ENCODE measurements around the gene SLC24A3. TPM values are rescaled to one million over a fixed set of nuclear protein-coding genes. Genes with fewer than 3 reads are reported as not detected.

Gene SLC24A3
- total RNA-seq, 4 donors from 2014 or later: 2.3 to 6.9 (median 5.4) TPM

DNA sequence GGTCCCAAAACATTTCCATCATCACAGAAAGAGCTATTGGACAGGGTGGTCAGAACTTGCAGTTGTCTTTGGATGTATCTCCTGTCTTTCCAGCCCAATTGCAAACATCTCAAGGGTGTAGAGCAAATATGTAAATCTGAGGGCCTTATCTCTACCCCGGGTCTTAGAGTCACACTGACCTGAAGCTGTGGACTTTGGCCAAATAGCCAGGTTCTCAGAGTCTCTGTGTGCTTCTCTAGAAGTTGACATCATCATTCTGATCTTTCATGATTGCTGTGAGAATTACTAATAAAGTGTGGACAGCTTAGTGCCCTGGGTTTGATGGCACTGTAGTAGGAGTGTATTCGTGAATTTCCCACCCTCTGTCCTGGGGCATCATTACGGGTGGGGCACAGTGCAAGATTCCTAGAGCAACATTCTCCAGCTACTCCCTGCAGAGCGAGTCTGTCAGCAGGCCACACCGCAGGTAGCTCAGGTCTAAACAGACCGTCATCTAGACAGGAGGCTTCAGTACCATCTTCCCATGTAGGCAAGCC is 71.1 kb downstream of the SLC24A3 start:
- WGBS, 2 donors: 57 to 72% methylated on average over 6 of the region's 6 CpGs
- H3K4me3 ChIP-seq (ENCODE audit: low read depth, poor library complexity, severe bottlenecking): no peak overlapping the region
- intact Hi-C loops (cut with DNase I; ENCODE audit: low total_unique reads): no loop called here
- TF ChIP-seq POLR2A (IDR thresholded peaks at IDR 0.05): no peak
- TF ChIP-seq, protein P1, sequence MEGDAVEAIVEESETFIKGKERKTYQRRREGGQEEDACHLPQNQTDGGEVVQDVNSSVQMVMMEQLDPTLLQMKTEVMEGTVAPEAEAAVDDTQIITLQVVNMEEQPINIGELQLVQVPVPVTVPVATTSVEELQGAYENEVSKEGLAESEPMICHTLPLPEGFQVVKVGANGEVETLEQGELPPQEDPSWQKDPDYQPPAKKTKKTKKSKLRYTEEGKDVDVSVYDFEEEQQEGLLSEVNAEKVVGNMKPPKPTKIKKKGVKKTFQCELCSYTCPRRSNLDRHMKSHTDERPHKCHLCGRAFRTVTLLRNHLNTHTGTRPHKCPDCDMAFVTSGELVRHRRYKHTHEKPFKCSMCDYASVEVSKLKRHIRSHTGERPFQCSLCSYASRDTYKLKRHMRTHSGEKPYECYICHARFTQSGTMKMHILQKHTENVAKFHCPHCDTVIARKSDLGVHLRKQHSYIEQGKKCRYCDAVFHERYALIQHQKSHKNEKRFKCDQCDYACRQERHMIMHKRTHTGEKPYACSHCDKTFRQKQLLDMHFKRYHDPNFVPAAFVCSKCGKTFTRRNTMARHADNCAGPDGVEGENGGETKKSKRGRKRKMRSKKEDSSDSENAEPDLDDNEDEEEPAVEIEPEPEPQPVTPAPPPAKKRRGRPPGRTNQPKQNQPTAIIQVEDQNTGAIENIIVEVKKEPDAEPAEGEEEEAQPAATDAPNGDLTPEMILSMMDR (IDR thresholded peaks at IDR 0.05): no peak
- DNase-seq (ENCODE audit: low spot score in 2 of 2): no peak

GRCh38 chr20:19284400-19285178 is 72.1 kb downstream of the SLC24A3 start:
- H3K4me3 ChIP-seq (ENCODE audit: low read depth, poor library complexity, severe bottlenecking): no peak overlapping the region
- intact Hi-C loops (cut with DNase I; ENCODE audit: low total_unique reads): no loop called here
- DNase-seq (ENCODE audit: low spot score in 2 of 2): no peak
- TF ChIP-seq, protein P1 (IDR thresholded peaks at IDR 0.05): no peak
- TF ChIP-seq POLR2A (IDR thresholded peaks at IDR 0.05): no peak
- WGBS, 2 donors: 48 to 57% methylated on average over 3 of the region's 3 CpGs

DNA sequence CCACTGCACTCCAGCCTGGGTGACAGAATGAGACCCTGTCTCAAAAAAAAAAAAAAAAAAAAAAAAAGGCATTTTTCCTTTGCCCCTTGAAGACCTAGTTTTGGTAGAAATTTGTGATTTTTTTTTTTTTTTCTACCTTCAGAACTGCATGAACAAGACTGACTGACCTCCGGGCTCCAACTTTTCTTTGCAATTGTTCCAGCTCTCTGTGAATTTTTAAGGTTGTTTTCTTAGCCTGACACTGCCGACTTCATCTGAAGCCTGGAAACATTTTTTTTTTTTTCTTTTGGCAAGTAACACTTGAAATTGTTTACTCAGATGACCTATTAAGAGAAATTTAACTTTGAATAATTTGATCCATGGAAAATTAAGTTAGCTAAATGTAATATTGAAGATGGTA is 73.0 kb downstream of the SLC24A3 start:
- TF ChIP-seq POLR2A (IDR thresholded peaks at IDR 0.05): no peak
- TF ChIP-seq, protein P1 (IDR thresholded peaks at IDR 0.05): no peak
- WGBS, 2 donors: 39 to 52% methylated on average over 2 of the region's 2 CpGs
- intact Hi-C loops (cut with DNase I; ENCODE audit: low total_unique reads): no loop called here
- no peak for DNase-seq (ENCODE audit: low spot score in 2 of 2)
- no peak overlapping the region for H3K4me3 ChIP-seq (ENCODE audit: low read depth, poor library complexity, severe bottlenecking)

- WGBS, 2 donors: 65 to 73% methylated on average over 2 of the region's 2 CpGs
- TF ChIP-seq, protein P1 (IDR thresholded peaks at IDR 0.05): no peak
- no peak for TF ChIP-seq POLR2A (IDR thresholded peaks at IDR 0.05)
- DNase-seq (ENCODE audit: low spot score in 2 of 2): no peak
- intact Hi-C loops (cut with DNase I; ENCODE audit: low total_unique reads): no loop called here
- H3K4me3 ChIP-seq (ENCODE audit: low read depth, poor library complexity, severe bottlenecking): no peak overlapping the region
Observed at GRCh38 chr20:19288061-19288460, 75.6 kb downstream of the SLC24A3 start.

GRCh38 chr20:19288636-19289035 is 76.2 kb downstream of the SLC24A3 start:
- TF ChIP-seq, protein P1 (IDR thresholded peaks at IDR 0.05): no peak
- no peak for TF ChIP-seq POLR2A (IDR thresholded peaks at IDR 0.05)
- 62 to 76% methylated on average over 3 of the region's 3 CpGs for WGBS, 2 donors

More at GRCh38 chr20:19288636-19289035, 76.2 kb downstream of the SLC24A3 start:
- H3K4me3 ChIP-seq (ENCODE audit: low read depth, poor library complexity, severe bottlenecking): no peak overlapping the region
- no peak for DNase-seq (ENCODE audit: low spot score in 2 of 2)
- intact Hi-C loops (cut with DNase I; ENCODE audit: low total_unique reads): no loop called here
